KMS-11 (cell line): ENCODE measurements around the gene SMOC2.
"Not testable (repeated sequence)": the region's sequence is repeated elsewhere in the genome, so short reads cannot be mapped to it uniquely, and the experiment has no call there.

Experiments used
- H2AFZ ChIP-seq: fragments of 200-600 bp; sonication (generic); 2 replicates; pipeline ENCODE4 v1.6.1; 2016; ENCODE audit warnings: antibody characterized with exemption, mixed run types, low read depth
- H3K27ac ChIP-seq: fragments of 200-600 bp; sonication (generic); 2 replicates; pipeline ENCODE4 v1.6.1; 2016; ENCODE audit warnings: mild to moderate bottlenecking, mixed run types
- H3K27me3 ChIP-seq: fragments of 200-600 bp; sonication (generic); 2 replicates; pipeline ENCODE4 v1.6.1; 2017; ENCODE audit warnings: mild to moderate bottlenecking, low read depth, mixed run types, moderate library complexity; ENCODE audit not compliant: insufficient read depth
- H3K36me3 ChIP-seq: fragments of 200-600 bp; sonication (generic); 2 replicates; pipeline ENCODE4 v1.6.1; 2017; ENCODE audit warnings: mild to moderate bottlenecking, mixed run types; ENCODE audit not compliant: insufficient read depth
- H3K4me1 ChIP-seq: fragments of 200-600 bp; sonication (generic); 2 replicates; pipeline ENCODE4 v1.6.1; 2016; ENCODE audit warnings: mild to moderate bottlenecking, low read depth, mixed run types; ENCODE audit not compliant: poor library complexity, severe bottlenecking
- H3K4me2 ChIP-seq: fragments of 200-600 bp; sonication (generic); 2 replicates; pipeline ENCODE4 v1.7.0; 2016; ENCODE audit warnings: mild to moderate bottlenecking, mixed run types
- H3K4me3 ChIP-seq: fragments of 200-600 bp; sonication (generic); IDR thresholded peaks from 2 replicates; pipeline ENCODE4 v1.6.1; 2017; ENCODE audit warnings: low read depth, low read length, mixed read lengths; ENCODE audit not compliant: insufficient read depth
- H3K79me2 ChIP-seq: fragments of 200-600 bp; sonication (generic); 2 replicates; pipeline ENCODE4 v1.6.1; 2016; ENCODE audit warnings: low read depth, mixed run types; ENCODE audit not compliant: insufficient read depth
- H3K9ac ChIP-seq: fragments of 200-600 bp; sonication (generic); 2 replicates; pipeline ENCODE4 v1.6.1; 2016; ENCODE audit warnings: mild to moderate bottlenecking, mixed run types
- H4K20me1 ChIP-seq: fragments of 200-600 bp; sonication (generic); 2 replicates; pipeline ENCODE4 v1.6.1; 2016; ENCODE audit warnings: mild to moderate bottlenecking, mixed run types; ENCODE audit not compliant: insufficient read depth
- CTCF ChIP-seq: fragments of 200-600 bp; sonication (generic); conservative IDR thresholded peaks from 2 replicates; pipeline ENCODE4 v1.6.1; 2017; ENCODE audit warnings: low read depth, mild to moderate bottlenecking, antibody characterized with exemption, low read length, moderate library complexity, mixed read lengths

Gene SMOC2

GRCh38 chr6:168536196-168536595 lies 95.2 kb downstream of the SMOC2 start:
- H3K4me2 ChIP-seq = no peak overlapping the region
- H3K9ac ChIP-seq = no peak overlapping the region
- no peaks in the 10 kb centered on the region for H4K20me1 ChIP-seq
- no peaks in the 10 kb centered on the region for H3K36me3 ChIP-seq
- H3K79me2 ChIP-seq = no peaks in the 10 kb centered on the region
- no peak overlapping the region for H2AFZ ChIP-seq
- H3K4me3 ChIP-seq = no peak overlapping the region
- TF ChIP-seq CTCF = no peak
- no peak overlapping the region for H3K27ac ChIP-seq
- H3K4me1 ChIP-seq = no peaks in the 10 kb centered on the region
- H3K27me3 ChIP-seq = no peaks in the 10 kb centered on the region

- H3K27ac ChIP-seq = no peak overlapping the region
- no peaks in the 10 kb centered on the region for H4K20me1 ChIP-seq
- H2AFZ ChIP-seq = no peak overlapping the region
- H3K36me3 ChIP-seq = no peaks in the 10 kb centered on the region
- H3K9ac ChIP-seq = no peak overlapping the region
- H3K4me1 ChIP-seq = no peaks in the 10 kb centered on the region
- TF ChIP-seq CTCF = no peak
- H3K4me3 ChIP-seq = no peak overlapping the region
- no peak overlapping the region for H3K4me2 ChIP-seq
- no peaks in the 10 kb centered on the region for H3K27me3 ChIP-seq
- H3K79me2 ChIP-seq = no peaks in the 10 kb centered on the region
Measured at GRCh38 chr6:168536665-168537539, 95.9 kb downstream of the SMOC2 start.

GRCh38 chr6:168537540-168537884 lies 96.5 kb downstream of the SMOC2 start:
- H3K4me3 ChIP-seq = no peak overlapping the region
- H3K27ac ChIP-seq = no peak overlapping the region
- no peaks in the 10 kb centered on the region for H3K4me1 ChIP-seq
- H4K20me1 ChIP-seq = no peaks in the 10 kb centered on the region
- H2AFZ ChIP-seq = no peak overlapping the region
- no peaks in the 10 kb centered on the region for H3K36me3 ChIP-seq
- TF ChIP-seq CTCF = no peak
- H3K4me2 ChIP-seq = no peak overlapping the region
- no peaks in the 10 kb centered on the region for H3K27me3 ChIP-seq
- H3K9ac ChIP-seq = no peak overlapping the region
- H3K79me2 ChIP-seq = no peaks in the 10 kb centered on the region

- not testable (repeated sequence) for H2AFZ ChIP-seq, H3K4me2 ChIP-seq, H3K4me1 ChIP-seq, H4K20me1 ChIP-seq, H3K79me2 ChIP-seq, H3K36me3 ChIP-seq, H3K27ac ChIP-seq, H3K9ac ChIP-seq, H3K27me3 ChIP-seq, H3K4me3 ChIP-seq
Measured at GRCh38 chr6:168538188-168538891, 97.4 kb downstream of the SMOC2 start.
